ENCODE measurements around the gene PTGES2.

PTGES2 gene

DNA sequence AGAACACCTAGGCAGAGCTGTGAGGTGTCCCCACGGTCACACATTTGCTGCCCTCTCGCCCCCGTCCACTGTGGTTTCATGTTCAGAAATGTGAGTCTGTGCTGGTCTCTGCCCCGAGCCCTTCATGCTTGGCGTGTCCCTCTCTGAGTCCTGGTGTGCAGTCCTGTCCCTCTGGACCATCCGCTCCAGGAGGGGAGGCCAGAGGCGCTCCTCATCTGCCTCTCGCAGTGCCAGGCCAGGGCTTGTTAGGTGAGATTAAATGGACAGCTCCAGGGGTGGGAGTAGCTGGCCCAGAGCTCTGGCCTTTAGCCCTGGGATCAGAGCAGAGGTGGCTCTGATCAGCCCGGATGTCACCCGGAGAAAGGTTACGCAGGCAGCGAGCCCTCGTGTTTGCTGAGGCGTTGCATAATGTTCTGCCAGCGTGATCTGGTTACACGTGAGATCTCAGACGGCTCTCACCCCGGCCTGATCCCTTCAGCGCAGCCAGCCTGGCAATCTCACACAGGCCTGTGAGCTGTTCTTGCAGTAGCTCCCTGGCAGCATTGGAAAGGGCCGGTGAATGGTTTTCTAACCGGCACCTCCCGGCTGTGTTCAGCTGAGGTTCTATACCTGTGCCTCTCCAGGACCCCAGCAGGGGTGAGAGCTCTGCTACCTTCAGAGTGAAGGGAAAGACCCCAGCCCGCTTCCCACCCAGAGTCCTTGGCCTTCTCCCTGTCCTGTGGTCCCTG, 24.5 kb downstream of the PTGES2 start:
- no peak for DNase-seq (ENCODE audit: low spot score)

DNA sequence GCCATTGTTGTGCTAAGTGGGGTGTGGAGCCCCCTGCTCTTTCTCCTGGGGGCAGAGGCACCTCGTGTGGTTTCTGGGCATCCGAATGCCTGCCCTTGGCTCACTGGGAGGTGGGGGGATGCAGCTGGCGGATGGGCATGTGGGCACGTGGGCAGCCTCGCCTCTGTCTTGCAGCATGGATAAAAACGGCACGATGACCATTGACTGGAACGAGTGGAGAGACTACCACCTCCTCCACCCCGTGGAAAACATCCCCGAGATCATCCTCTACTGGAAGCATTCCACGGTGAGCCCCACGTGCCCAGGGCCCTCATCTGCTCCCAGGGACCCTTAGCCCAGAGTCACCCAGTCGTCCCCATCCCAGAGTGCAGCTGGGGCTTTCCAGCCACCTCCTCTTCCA, 25.3 kb downstream of the PTGES2 start:
- no peak for DNase-seq (ENCODE audit: low spot score)

DNA sequence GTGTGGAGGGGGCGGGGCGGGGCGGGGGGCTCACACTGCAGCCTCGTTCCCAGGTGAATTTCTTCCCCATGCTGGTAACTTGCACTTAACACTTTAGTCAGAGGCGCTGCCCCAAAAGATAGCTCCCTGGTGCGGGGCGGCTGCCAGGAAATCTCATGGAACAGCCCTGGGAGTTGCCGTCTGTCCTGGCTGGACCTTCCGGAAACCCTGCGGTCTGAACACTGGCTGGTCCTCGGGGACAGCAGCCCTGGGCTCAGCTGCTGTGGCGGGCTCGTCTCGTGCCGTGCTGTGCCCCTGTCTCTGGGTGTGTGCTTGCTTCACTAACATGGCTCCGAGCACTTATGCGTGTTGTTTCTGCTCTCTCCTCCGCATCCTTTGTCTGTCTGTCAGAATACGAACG, 25.8 kb downstream of the PTGES2 start:
- no peak for DNase-seq (ENCODE audit: low spot score)

DNA sequence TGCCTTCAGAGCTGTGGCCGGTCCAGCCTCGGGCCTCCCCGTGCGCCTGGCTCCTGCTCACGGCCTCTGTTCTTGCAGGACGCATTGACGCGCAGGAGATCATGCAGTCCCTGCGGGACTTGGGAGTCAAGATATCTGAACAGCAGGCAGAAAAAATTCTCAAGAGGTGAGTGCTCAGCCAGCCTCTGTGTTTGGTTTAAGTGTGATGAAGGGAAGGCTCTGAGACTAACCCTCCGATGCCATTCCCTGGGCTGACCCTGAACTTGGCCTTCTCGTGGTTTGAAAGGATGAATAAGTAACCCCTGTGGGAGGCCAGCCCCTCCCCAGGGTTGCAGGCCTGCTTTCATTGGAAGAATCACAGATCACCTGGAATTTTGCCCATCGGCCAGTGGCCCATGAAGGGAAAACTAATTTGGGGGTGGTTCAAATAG, 26.3 kb downstream of the PTGES2 start:
- DNase-seq (ENCODE audit: low spot score) = no peak

DNA sequence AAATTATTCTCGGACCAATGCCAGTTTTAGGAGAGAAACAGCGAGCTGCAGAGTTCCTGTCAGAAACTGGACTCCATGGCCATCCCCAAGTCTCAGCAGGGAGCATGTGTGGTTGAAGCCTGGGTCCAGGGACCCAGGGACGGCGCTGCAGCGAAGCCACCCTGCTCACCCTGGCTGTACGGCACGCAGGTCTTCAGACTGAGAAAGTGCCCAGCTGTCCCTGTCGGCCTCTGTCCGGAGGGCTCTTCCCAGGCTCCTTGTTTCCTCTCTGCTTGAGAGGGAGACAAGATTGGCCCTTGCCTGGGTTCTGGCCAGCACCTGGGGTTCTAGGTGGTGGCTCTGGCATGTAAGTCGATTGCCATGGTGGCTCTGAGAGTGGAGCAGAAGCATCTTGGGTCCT, 26.9 kb downstream of the PTGES2 start:
- no peak for DNase-seq (ENCODE audit: low spot score)

DNA sequence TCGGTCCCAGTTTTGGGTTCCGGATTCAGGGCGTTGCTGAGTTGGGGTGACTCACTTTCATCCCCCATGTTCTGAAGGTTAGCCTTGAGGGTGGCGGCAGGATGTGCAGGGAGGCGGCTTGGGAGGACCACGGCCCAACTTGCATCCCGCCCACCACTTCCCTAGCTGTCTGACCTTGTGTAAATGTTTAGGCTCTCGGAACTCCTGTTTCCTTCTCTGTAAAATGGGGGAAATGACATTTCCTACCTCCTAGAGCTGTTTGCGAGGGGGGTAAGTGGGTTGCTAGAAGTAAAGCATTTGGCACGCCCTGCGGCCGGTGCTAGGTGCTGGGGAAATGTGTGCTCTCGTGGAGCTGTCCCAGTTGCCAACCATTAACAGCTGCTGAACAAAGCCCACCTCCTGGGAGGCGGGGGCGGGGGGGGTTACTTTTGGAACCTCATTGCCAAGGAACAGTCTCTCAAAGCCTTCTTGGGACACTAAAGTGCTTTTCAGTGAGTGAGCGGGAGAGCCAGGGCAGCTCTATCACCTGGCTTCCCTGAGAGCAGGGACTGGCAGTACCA, 27.5 kb downstream of the PTGES2 start:
- no peak for DNase-seq (ENCODE audit: low spot score)

DNA sequence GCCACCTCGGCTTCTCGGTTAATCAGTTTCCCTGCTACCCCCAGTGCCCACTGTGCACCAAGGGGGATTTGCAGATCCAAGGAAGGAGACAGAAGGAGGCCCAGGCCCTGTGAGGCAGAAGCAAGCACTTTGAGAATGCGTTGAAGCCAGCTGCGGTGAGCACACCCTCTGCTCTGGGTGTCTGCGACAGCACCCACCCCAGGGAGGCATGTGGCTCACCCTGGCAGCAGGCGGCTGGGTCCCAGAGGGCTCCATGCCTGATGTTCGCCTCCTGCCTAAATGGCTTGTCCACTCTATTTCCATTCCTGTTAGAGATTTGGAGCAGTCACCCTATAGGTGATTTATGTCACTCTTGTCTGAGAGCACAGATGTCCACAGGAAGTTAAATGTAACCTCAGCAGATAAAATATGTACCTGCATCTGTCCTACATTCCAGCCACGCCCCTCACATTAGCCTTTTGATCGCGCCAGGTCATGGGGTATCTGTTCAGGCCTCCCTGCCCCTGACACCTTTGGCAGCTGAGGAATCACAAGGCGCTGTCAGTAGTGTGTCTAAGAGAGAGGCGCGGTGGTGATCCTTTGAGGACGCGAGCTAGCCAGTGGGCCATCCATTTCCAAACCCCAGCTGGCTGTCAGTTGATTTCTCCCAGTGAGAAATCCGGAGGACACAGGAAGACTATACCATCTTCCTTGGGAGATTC, 28.1 kb downstream of the PTGES2 start:
- no peak for DNase-seq (ENCODE audit: low spot score)

DNA sequence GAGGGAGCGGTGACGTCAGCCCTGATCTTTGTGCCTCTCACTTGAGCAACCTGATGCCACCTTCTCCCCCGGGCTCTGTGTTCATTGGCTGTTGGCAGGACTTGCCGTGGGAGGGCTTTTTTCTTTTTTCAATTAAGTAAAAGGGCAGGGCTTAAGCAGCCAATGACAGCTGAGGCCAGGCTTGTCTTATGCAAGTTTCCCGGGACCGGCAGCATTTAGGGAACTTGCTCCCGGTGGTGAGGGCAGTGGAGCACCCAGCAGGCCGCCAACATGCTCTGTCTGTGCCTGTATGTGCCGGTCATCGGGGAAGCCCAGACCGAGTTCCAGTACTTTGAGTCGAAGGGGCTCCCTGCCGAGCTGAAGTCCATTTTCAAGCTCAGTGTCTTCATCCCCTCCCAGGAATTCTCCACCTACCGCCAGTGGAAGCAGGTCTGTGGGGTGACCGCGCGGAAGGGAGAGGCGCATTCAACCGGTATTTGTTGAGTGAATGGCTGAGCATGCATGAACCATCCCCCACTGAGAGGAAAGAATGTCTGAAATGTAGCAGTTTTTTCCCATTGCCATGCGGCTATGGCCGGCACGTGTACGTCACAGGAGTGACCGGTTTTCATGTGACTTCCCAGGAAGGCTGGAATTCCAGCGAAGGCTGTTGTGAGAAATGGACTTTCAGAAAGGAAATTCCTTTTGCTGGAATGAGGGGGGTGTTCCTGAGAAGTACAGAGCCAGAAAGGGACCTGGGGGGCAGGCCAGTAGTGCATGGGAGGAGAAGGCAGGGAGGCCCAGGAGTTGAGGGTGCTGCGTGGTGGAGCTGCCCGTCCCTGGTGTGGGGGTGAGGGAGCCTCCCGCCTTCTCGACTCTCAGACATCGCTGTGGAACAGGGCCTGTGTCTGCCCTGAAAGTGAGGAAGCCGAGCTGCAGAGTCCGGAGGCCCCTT, 29.0 kb downstream of the PTGES2 start:
- DNase-seq (ENCODE audit: low spot score) = no peak

DNA sequence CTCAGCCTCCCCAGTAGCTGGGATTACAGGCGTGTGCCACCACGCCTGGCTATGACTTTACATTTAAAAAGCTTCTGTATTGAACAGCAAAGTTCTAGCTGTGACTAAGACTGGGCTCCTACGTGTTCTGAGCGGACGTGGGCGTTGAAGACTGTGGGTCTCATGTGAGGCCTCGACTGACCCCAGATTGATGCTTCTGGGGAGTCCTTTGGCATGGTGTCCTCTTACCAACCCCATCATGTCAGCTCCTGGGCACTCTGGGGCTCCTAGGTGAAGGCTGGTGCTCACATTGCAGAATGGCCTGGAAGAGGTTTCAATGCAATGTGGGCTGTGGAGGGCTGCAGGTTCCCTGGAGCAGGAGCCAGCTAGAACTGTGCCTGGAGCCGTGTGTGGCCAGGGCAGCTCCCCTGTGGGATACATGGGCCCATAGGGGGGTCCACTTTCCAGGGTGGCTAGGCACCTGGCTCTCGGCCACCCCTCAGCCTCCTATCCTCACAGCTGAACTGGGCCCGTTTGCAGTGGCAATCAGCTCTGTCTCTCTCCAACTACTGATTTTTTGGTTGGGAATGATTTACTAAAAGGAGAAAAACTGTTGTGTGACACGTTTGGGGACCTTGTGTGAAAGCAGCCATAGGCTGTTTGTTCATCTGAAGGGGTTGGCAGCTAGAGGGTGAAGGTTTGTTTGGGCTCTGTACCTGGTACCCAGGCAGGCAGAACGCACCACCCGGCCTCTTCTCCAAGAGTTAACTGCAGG, 29.8 kb downstream of the PTGES2 start:
- no peak for DNase-seq (ENCODE audit: low spot score)

DNA sequence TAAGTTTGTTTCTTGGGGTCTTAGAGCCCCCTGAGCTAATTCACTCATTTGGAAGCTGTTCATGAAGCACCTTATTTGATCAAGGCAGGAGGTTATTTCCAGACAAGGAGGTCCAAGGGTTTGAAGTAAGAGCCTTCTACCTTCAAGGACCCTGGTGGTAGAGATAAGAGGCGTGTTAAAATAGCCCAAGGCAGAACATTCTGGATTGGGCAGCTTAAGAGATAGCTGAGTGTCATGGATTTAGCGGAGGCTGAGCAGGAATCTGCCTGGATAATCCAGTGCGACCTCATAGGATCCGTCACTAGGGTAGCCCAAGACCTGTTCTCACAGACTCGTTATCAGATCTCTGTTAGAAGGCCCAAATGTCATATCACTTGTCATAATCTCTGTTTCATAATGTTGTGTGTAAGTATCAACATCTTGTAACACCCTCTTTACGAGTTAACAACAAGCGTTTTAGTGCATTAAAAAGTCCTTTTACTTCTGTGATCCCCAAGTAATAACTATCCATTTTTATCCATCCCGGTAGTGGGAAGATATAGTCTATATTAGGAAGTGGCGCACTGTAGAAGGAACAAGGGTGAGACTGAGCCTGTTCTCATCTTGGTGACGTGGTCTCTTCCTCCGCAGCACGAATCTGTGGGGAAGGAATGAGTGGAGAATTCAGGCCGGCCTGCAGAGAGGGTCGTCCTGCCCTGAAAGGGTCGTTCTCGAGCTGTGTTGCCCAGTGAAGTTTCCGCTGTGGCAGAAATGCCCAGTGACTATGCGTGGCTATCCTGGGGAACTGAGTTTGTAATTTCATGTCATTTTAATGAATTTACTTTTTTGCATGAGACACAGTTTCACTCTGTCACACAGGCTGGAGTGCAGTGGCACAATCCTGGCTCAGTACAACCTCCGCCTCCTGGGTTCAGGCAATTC, 30.7 kb downstream of the PTGES2 start:
- no peak for DNase-seq (ENCODE audit: low spot score)

DNA sequence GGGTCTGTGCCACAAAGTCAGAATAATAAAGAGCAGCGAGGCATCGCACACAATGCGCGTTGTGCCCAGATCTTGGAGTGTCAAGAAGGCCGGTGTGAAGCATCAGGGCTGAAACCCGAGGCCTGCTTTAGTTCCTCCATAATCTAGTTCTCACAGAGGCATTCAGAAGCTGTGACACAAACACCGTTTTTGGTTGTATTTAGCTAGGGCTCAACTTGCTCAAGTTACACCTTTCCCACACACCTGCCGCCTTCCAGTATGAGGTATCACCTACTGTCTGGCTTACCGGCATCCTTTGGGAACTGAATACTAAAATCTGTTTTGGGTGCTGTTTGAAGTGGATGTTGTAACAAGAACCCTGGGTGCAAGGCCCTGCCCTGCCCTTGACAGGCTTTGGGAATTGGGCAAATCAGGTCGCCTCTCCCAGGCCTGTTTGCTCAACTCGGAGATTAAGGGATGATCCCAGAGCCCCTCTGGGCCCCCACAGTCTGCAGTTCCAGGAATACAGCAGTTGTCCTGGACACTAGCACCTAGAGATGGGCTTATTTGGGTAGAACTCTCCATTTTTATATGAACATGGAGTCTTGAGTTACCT, 32.5 kb downstream of the PTGES2 start:
- DNase-seq (ENCODE audit: low spot score) = no peak

DNA sequence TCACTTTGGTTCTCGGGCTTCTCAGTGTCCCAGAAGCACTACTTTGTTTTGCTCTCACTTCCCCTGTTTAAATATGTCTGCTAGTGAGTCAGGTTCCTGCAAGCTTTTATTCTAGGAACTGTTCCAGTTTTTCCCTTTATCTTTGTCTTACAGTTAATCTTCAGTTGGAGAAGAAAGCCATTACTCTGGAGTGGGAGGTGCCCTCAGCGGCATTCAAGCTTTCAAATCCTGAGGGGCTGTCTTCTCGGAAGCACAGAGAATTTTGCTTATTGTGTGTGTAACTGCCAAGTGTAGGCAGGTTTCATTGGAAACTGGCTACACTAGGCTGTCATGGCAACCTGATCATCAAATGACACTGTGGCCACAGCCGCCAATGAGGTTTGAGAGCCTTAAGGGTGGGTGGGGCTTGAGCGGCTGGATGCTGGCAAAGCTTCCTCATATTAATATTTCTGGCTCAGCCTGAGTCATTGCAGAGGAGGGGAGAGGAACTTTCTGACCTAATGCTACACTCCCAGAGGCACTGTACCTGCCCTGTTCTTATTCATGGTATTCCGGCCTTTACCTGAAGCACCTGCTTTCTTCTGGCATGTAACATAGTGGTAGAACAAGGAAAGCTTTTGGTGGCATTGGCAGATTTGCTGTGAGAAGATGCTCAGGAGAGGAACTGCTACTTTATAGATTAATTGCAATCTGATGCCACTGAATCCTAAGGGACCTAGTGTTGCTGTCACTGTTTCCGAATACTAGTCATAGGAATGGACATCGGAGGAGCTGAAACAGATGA, 33.2 kb downstream of the PTGES2 start:
- peak; percentile 85 for DNase-seq (ENCODE audit: low spot score)

DNA sequence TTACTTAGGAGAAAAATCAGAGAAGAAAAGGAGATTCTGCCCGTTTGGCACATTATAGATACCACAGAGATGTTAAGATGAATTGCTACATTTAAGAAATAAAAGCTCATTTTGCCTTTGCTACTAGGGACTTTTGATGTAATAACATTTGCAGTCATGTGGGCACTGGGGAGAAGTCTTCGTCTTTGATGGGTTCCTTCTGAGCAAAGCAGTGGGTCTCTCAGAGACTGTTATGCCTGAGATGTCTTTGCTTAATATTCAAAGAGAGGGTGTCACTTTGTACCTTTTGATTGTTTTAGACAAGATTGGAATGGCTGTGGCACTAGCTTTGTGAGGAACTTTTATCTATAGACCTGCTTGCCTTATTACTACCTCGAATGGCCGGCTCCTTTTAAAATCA, 34.5 kb downstream of the PTGES2 start:
- DNase-seq (ENCODE audit: low spot score) = no peak

DNA sequence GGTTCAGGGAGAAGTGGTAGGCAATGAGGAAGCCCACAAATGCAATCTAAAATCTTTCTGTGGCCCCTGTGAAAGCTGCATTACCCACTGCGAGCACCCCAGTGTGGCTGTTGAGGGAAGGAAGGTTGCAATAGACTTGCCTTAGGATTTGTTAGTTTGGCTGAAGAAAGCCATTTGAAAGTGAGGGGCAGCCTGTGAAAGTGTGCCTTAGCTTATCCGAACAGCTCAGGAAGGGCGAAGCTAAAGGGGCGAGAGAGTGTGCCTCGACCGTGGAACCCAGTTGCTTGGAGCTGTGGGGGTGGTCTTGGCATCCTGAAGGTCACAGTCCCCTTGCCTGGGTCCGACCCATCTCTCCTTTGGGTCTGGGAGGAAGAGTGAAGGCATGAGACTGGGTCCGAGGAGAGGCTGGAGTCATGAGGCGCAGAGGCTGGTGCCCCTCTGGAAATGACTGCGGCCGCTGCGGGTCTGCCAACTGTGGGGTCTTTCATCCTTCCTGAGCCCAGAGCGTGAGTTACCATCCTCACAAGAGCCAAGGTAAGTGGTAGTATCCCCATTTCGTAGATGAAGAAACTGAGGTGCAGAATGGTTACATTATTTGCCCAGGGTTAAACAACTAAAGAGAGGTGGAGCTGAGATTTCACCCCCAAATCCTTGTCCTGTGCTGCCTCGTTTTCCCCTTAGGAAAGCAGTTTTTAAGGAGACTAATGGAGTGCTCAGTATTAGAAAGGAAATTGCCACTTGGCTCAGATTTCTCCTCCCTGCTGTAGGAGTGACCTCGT, 35.1 kb downstream of the PTGES2 start:
- no peak for DNase-seq (ENCODE audit: low spot score)

DNA sequence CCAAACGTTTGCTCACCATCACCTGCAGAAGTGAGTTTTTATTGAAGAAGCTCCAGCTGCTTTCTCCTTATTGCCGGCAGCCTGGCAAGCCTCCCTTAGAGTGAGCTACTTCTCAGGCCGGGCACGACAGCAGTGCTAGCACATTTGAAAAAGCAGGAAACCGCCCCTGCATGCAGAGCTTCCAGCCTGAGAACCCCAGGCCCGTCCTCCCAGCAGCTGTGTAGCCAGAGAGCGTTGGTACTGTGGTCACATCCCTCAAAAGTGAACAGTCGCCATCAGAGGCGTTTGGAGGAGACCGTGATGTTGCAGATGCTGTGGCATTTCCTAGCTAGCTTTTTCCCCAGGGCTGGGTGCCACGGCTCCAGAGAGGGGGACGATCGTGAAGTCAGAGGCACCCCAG, 36.0 kb downstream of the PTGES2 start:
- DNase-seq (ENCODE audit: low spot score) = no peak

DNA sequence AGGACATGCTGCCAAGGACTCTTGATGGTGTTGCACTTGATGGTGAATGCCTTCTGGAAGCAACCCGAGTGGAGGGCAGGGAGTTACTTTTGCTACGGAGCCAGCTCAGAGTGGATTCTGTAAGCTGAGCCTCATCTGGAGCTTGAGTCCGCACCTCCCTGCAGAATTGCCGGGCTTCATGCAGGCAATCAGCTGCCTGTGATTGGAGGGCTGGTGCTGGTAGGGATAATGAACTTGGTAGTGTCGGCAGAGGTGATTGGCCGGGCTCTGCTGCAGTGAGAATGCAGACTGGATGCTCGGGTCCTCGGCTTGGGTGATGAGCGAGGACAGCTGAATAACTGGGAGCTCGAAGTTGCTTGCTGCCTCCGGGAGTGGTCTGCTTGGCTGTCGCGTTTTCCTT, 36.4 kb downstream of the PTGES2 start:
- no peak for DNase-seq (ENCODE audit: low spot score)

DNA sequence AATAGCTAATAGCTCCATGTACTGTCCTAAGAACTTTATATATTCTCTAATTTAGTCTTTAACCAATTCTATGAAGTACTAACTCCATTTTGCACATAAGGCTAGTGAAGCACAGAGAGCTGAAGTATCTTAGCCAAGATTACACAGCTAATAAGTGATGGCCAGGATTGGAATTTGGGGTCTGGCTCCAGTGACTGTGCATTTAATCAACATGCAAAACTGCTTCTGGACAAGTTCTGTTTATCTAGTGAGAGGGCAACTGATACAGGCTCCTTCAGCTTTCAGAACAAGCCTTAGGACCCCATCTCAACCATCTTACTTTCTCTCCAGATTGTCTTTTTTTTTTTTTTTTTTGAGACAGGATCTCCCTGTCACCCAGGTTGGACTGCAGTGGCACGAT, 38.2 kb downstream of the PTGES2 start:
- no peak for DNase-seq (ENCODE audit: low spot score)

DNA sequence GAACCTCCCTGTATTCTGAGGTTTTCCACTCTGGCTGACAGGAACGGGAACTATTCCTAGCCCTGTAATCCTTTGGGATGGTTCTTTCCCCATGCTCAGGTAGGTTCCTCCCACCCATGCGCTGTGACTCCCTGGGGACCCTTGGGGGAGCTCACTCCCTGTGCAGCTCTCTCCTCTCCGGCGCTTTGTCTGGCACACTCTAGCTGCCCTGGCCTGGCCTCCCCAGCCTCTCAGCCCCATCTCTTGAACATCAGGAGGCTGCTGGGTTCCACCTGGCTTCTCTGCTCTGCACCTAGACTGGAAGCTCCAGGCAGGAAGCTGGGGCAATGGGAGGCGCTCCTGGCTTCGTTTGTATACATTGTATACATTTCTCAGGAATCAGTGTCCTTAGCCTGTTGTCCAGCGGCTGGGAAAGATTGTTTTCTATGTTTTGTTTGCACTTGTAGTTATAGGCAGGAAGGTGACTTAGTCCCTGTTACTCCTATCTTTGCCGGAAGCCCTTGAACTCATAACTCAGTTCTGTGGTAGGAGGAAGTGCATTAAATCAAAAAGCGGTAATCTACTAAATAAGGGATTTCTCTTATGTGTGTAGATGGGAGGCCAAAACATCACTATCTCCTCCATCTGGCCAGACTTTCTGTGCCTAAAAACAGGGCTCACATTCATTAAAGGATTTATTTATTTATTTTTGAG, 39.1 kb downstream of the PTGES2 start:
- DNase-seq (ENCODE audit: low spot score) = no peak
